HFFc6 (cell line): ENCODE data around the gene OR56A5. TPM values are rescaled to one million over a fixed set of nuclear protein-coding genes. Genes with fewer than 3 reads are reported as not detected.

Experiments used
- DNase-seq: peaks from one replicate; pipeline ENCODE4 v3.0.0-alpha.2; 2018
- H3K27ac Mint-ChIP-seq: 2 replicates; pipeline ENCODE4 v1.8.0; 2020; ENCODE audit warnings: mild to moderate bottlenecking, mixed read lengths
- H3K27me3 Mint-ChIP-seq: 2 replicates; pipeline ENCODE4 v1.8.0; 2021; ENCODE audit warnings: mild to moderate bottlenecking, moderate library complexity, mixed read lengths; ENCODE audit not compliant: insufficient read depth
- H3K36me3 Mint-ChIP-seq: 2 replicates; pipeline ENCODE4 v1.8.0; 2021; ENCODE audit warnings: low read depth, mixed read lengths
- H3K4me1 Mint-ChIP-seq: 2 replicates; pipeline ENCODE4 v1.8.0; 2020; ENCODE audit warnings: low read depth, mixed read lengths
- H3K4me3 Mint-ChIP-seq: 2 replicates; pipeline ENCODE4 v1.8.0; 2020; ENCODE audit warnings: mild to moderate bottlenecking, moderate library complexity, mixed read lengths
- H3K9me3 Mint-ChIP-seq: 2 replicates; pipeline ENCODE4 v1.8.0; 2020; ENCODE audit warnings: mild to moderate bottlenecking, mixed read lengths
- CTCF ChIP-seq: fragments of 200-600 bp; sonication (generic); IDR thresholded peaks from 2 replicates; pipeline ENCODE4 v1.5.0; 2021; ENCODE audit warnings: antibody characterized with exemption, mild to moderate bottlenecking
- total RNA-seq, 6 experiments: library from RNA; stranded (reverse); fragmentation: NEBNext Ultra II Directional; extraction: Animal tissue kit (Norgen Biotek cat#: 25700); gene quantifications; 2 replicates in 1 of 6; 3 replicates in 5 of 6; pipeline ENCODE4 v1.2.3, GENCODE V29; 2021

The OR56A5 gene
- total RNA-seq, 6 experiments from 2014 or later, result not detected

DNA sequence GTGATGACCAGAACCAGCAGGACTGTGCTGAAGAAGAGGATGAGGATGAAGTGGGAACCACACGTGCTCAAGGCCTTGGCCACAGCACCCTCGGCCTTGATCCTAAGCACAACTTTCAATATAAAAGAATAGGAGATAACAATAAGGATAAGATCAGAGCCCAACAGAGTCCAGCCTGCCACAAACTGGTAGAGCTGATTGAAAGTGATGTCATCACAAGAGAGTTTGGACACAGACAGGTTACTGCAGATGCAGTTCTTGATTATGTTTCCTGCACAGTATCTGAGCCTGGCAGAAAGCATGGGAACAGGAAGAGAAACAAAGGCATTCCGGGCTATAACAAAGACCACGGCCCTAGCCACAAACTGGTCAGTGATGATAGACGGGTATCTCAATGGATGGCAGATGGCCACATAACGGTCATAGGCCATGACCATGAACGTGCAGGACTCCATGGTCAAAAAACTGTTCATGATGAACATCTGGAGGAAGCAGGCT lies 34.0 kb upstream of the OR56A5 start:
- H3K27ac Mint-ChIP-seq, result no peak overlapping the region
- no peak for DNase-seq
- no peak for TF ChIP-seq CTCF
- H3K4me1 Mint-ChIP-seq, result no peaks in the 10 kb centered on the region
- no peak overlapping the region for H3K4me3 Mint-ChIP-seq
- H3K9me3 Mint-ChIP-seq, result peaks cover 34% of the 10 kb centered on the region
- H3K27me3 Mint-ChIP-seq, result no peaks in the 10 kb centered on the region; the same call in 1 of the 2 replicates
- no peaks in the 10 kb centered on the region for H3K36me3 Mint-ChIP-seq

DNA sequence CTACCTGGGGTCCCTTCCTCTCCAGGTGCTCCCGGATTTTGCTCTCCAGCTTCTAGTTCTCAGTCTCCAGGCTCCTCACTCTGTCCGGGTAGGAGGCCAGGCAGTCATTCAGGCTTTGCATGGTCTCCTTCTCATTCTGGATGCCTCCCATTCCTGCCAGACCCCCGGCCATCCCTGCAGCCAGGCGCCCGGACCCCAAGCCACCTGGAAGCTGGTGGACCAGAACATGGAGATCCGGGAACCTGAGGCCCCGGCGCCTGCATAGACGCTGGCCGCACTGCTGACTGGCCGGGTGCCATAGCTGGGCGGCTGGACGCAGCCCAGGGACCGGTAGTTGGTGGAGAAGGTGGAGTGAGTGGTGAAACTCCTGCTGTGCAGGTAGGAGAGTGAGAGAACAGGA lies 26.5 kb upstream of the OR56A5 start:
- no peaks in the 10 kb centered on the region for H3K4me1 Mint-ChIP-seq
- no peaks in the 10 kb centered on the region for H3K36me3 Mint-ChIP-seq
- H3K4me3 Mint-ChIP-seq, result no peak overlapping the region
- no peak for DNase-seq
- no peaks in the 10 kb centered on the region; the same call in 1 of the 2 replicates for H3K27me3 Mint-ChIP-seq
- no peak overlapping the region for H3K27ac Mint-ChIP-seq
- H3K9me3 Mint-ChIP-seq, result peaks cover 32% of the 10 kb centered on the region
- TF ChIP-seq CTCF, result no peak

GRCh38 chr11:5992604-5993251 lies 24.4 kb upstream of the OR56A5 start:
- no peak for DNase-seq

DNA sequence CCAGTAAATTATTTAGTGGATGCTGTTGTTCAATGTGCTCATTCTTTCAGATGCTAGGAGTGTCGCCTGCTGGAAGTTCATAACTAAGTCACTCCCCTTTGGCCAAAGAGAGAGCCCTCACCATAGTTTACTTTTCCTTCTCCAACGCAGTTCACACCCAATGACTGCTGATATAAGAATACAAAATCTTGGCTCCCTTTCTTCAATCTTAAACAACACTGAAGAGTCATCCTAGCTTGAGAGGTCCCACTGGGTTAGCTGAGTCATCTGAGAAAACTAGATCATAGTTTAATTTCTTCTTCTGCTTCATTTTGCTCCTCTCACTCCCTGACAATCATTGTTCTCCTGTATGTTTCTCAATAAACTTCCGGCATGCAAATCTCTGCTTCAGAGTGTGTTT lies 23.9 kb upstream of the OR56A5 start:
- no peak for TF ChIP-seq CTCF
- Mint-ChIP-seq H3K4me1 (no peaks in the 10 kb centered on the region), H3K27me3 (no peaks in the 10 kb centered on the region; the same call in 1 of the 2 replicates), H3K9me3 (peaks cover 29% of the 10 kb centered on the region), H3K36me3 (no peaks in the 10 kb centered on the region), H3K27ac (no peak overlapping the region), H3K4me3 (no peak overlapping the region)
- DNase-seq, result no peak

More at GRCh38 chr11:5992604-5993251, 24.4 kb upstream of the OR56A5 start:
- no peaks in the 10 kb centered on the region; the same call in 1 of the 2 replicates for H3K27me3 Mint-ChIP-seq
- TF ChIP-seq CTCF, result peak; percentile 61
- no peak overlapping the region for H3K27ac Mint-ChIP-seq
- H3K36me3 Mint-ChIP-seq, result no peaks in the 10 kb centered on the region
- H3K4me3 Mint-ChIP-seq, result no peak overlapping the region
- no peaks in the 10 kb centered on the region for H3K4me1 Mint-ChIP-seq
- H3K9me3 Mint-ChIP-seq, result peaks cover 28% of the 10 kb centered on the region

- no peaks in the 10 kb centered on the region; the same call in 1 of the 2 replicates for H3K27me3 Mint-ChIP-seq
- peaks cover 22% of the 10 kb centered on the region for H3K9me3 Mint-ChIP-seq
- H3K4me3 Mint-ChIP-seq, result no peak overlapping the region
- no peak for TF ChIP-seq CTCF
- no peaks in the 10 kb centered on the region for H3K36me3 Mint-ChIP-seq
- no peaks in the 10 kb centered on the region for H3K4me1 Mint-ChIP-seq
- H3K27ac Mint-ChIP-seq, result no peak overlapping the region
- no peak for DNase-seq
Observed at GRCh38 chr11:5989203-5989602, 20.9 kb upstream of the OR56A5 start.
